Islet precursor cell (in vitro differentiated cells): ENCODE measurements around the gene ELP5.
"Not testable (repeated sequence)": the region's sequence is repeated elsewhere in the genome, so short reads cannot be mapped to it uniquely, and the experiment has no call there.

Source experiments
- DNase-seq: peaks from one replicate; pipeline ENCODE4 v3.0.0-alpha.2; 2018

ELP5 gene

GRCh38 chr17:7237761-7238419, 14.1 kb upstream of the ELP5 start:
- peak; percentile 80 for DNase-seq

GRCh38 chr17:7238420-7239090, 13.5 kb upstream of the ELP5 start:
- no peak for DNase-seq

DNA sequence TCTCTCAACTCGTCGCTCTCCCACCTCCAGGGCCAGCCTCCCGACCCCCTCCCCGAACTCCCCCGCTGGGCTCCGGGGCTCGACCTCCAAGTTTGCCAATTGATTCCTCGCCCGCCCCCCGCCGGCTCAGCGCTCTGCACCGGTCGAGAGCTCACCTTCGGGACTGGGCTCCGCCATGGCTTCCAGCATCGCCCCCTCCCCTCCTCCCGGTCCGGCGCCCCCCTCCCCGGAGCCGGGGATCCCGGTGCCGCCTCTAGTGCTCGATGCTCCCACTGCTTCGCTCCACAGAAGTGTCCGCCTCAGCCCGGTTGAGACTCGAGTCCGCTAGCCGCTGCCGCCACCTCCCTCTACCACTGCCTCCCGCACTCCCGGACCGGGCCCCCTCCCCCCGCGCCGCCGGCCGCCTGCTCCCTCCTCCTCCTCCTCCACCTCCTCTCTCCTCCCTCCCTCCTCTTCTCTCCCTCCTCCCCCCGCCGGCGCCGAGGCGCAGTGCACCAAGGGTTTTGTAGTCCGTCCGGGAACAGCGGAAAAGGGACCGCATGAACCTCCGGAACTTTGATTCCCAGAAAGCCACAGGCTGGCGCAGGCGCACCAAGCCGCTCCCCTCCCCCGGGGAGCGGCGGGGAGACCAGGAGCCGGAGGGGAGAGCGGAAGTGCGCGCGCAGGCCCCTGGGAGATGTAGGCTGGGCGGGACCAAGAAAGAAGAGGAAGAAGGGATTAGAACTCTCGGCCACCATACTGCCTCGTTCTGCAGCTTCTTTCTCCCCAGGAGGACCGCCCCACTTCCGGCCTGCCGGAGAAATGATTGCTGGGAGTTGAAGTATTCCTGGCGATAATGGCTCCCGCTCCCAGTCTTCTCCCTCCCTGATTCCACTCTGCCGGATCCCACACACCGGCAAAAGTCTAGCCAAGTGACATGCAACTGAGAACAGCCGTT, 12.7 kb upstream of the ELP5 start, which contains the start of gene PHF23:
Gene PHF23 (minus strand): TSS at position 367 of the 937 bp plus-strand sequence. CDS start 178 bp downstream, at position 189.
- peak; percentile 100 for DNase-seq

DNA sequence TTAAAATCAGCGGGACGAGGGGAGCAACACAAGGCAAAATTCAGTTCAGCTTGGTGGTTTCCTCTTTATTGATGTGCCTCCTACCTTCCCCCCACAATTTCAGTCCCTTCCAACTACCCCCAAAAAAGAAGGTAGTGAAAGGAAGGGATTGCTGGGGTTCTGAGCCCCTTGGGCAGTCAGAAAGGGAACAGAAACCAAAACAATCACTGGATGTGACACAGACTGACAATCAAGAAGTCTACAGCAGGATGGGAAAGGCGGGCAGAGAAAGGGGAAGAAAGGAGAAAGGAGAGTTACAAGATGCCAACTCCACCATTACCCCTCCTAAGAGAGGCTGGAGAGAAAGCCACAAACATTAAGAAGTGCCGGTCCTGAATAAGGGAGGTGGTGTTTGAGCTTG, 11.6 kb upstream of the ELP5 start:
- no peak for DNase-seq

DNA sequence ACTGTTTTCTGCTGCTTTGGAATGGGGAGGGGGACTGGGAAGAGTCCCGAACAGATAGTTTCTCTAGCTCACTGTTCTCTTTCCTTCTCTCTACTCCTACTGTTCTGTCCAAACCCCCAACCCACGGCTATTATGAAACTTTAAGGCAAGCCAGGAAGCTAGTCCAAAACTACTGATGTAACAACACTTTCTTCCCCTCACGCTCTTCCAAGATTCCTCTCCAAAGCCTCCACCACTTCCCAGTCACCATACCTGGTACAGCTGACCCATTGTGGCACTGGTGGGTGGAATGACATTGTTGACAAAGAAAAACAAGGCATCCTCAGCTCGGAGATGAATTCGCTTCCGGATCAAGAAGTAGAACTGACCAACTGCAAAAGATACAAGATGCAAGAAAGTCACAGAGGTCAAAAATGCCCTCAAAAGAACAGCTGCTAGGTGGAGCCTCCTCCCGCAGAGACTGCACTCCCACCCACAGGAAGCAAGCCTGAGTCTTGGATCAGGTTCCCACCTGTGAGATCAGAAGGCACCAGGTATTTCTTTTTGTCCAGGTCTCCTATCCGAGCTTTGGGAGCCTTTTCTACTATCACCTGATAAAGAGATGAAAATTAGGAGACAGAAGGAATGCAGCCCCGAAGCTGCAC, 10.8 kb upstream of the ELP5 start:
- no peak for DNase-seq

DNA sequence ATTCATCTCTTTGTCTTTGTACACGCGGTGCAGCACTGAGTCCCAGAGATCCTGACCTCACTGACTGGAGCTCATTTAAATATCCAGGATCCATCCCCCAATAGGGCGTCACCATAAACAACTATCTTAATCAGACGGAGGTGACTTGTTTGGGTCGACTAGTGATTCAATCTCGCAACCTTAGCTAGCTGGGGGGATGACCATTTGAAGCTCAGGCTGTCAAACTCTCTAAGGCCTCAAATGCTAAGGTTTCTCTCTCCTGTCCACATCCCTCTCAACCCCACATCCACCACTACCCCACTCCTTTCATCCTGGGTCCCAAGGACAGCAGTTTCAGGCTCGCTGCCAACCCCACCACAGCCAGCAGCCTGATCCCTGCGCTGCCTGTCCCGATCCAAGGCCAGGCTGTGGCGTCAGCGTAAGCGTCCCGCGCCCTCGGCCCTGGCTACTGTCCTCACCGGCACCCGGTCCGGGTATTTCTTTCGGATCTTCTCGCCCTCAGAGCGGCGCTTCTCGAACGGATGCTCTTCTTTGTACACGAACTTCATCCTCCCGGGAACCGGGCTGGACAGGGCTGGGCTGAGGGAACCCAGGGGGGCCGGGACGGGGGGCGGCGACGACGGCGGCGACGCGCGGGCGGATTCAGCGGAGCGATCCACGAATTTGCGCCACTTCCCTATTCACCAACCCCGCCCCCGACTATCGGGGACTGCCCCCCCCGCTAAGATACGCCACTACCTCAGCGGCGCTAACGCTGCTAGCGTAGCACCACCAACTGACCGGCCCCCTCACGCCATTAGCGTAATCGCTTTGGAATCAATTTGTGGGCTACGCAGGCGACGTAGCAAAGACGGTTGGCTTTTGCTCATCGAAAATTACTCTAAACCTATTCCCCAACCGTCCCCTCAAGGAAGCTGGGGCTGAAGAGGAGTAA, 10.0 kb upstream of the ELP5 start, which contains the start of gene GABARAP:
Gene GABARAP (minus strand): TSS at position 667 of the 934 bp plus-strand sequence. CDS start 119 bp downstream, at position 548.
- peak; percentile 95 for DNase-seq

DNA sequence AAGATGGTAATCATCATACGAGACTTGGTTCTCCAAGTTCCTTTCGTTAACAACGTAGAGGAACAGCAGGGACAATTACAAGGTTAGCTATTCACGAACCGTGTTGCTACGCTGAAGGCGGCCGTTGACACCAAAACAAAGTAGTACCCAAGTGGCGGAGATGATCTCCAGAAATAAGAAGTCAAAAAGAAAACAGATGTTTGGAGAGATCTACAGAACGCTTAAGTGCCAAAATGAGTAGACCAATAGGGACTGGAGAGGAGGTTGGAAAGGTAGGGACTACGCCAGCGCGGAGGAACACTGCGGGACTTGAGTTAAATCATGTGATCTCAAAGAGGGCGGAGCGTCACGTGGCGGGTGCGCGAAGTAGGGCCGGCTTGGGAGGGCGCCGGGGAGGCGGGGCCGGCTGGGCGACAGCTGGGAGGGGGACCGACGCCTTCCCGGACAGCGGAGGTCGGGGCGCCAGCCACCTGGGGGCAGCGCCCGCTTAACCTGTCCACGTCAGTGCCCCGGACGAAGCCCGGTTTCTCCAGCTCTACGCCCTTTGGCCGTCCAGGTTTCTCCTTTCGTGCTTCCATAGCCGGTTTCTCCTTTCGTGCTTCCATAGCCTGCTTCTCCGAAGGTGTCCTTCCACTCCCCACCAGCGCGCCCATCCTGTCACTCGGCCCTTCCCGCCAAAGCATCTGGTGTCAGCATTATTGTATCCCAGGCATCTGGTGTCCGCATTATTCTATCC, 9.1 kb upstream of the ELP5 start:
- peak; percentile 98 for DNase-seq

DNA sequence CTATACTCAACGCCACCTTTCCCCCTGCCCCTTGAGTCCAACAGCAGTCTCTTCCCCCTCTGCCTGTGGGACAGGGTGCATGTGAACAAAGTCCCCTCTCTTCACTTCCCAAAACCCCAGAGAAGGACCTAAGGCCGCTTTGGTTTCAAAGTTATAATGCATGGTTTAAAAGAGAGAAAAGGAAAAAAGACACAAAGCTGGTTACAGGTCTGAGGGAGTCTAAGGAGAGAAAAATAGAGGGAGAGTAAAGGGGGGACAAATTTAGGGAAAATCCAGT, 8.6 kb upstream of the ELP5 start:
- no peak for DNase-seq

GRCh38 chr17:7243838-7244237, 8.2 kb upstream of the ELP5 start:
- not testable (repeated sequence) for DNase-seq

DNA sequence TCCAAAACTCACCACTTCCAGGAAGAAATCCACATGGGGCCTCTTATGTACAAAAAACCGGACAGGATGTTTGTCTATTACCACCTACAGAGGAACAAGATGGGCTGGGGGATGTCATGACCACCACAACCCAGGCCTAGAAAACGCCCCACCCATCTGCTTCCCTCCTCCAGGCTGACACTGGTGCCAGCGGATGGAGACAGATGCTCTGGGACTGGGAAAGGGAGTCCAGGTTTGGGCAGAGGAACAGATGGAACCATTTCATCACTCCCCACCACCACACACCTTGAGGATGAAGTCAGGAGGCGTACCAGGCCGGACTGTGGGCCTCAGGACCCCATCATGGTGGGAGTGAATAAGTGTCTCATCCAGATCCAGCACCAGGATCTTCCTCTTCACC, 5.2 kb upstream of the ELP5 start:
- DNase-seq, result no peak

GRCh38 chr17:7248796-7249195, 3.2 kb upstream of the ELP5 start:
- DNase-seq, result no peak

DNA sequence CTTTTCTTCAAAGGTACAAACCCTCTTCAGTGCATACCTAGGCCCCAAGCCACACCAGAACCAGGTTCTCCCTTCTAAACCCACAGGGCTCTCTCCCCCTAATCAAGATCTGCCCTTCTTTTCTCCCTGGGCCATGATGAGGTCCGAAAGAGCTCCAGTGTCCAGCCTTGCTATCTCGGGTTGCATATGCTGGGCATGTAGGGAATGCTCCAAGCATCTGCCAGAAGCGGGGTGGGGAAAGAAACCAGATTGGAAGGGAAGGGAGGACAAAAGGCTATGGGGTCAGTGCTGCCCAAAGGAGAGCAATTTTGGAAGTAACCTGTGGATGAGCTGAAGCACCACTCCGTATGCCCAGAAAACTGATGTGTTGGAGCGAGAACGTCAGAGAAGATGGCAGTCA, 2.8 kb upstream of the ELP5 start:
- DNase-seq, result no peak

- no peak for DNase-seq
Measured at GRCh38 chr17:7249830-7250229, 2.2 kb upstream of the ELP5 start.

DNA sequence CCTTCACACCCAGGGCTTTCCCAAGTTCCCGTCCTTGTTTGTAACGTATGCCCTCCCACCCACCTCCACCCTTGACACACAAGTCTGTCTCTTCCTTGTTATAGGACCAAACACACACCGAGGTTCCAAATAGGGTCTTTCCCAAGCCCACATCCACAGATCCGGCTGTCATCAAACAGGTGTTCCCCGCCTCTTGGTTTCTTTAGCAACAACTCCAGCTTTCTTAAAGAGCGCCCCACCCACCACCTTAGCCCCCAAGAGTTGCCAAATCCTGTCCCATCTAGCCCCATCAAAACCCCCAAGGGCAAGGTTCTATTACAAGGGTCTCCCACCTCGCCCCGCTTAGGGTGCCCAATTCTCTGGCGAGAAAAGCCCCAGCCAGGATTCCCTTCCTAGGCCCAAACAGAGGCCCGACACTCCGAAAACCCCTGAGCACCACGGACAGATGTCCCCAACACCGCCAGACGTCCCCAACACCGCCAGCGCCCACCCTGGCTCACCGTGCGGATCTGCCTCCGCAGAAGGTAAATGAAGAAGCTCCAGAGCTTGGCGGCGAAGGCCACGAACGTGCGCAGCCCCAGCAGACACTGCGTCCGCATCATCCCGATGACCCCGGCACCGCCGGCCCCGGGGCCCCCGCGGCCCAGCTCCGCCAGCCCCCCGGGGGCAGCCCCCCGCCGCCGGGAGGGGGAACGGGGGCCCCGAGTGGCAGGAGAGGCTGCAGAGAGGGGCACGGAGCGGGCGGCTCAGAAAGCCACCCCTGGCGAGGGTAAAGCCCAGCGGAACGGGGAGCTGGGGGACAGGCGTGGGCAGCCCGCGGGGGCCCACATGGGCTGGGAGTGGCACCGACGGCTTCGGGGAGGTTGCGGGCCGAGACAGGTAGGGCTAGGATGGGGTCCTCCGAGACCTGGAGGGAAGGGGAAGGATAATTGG, 1.1 kb upstream of the ELP5 start:
- DNase-seq, result peak; percentile 54

GRCh38 chr17:7251661-7252175, 297 bp upstream of the ELP5 start, which contains the start of gene CTDNEP1:
CTDNEP1 (minus strand) TSS chr17:7251734; CDS start chr17:7251296, 438 bp downstream.
- DNase-seq, result peak; percentile 100

- no peak for DNase-seq
Measured at GRCh38 chr17:7253082-7253481, 1.1 kb downstream of the ELP5 start.

- no peak for DNase-seq
Measured at GRCh38 chr17:7254511-7254910, 2.5 kb downstream of the ELP5 start.

GRCh38 chr17:7256766-7257456, 4.9 kb downstream of the ELP5 start:
- DNase-seq, result no peak
